Trophoblast cell (in vitro differentiated cells and primary cell): Measurements from ENCODE around the gene DZIP3.

Experiments
- DNase-seq, 2 donors: peaks; one replicate each; pipeline ENCODE4 v3.0.0-alpha.2; 2016
- H2AFZ ChIP-seq: 2 replicates; pipeline ENCODE4 v1.6.1; 2013; ENCODE audit warnings: low read length, moderate library complexity, mild to moderate bottlenecking; ENCODE audit not compliant: insufficient read depth, poor library complexity
- H2AK5ac ChIP-seq: 2 replicates; pipeline ENCODE4 v1.6.1; 2013; ENCODE audit warnings: mild to moderate bottlenecking, low read length
- H2BK120ac ChIP-seq: 2 replicates; pipeline ENCODE4 v1.6.1; 2013; ENCODE audit warnings: low read length, mild to moderate bottlenecking, moderate library complexity; ENCODE audit not compliant: insufficient read depth, poor library complexity
- H2BK12ac ChIP-seq: 2 replicates; pipeline ENCODE4 v1.6.1; 2013; ENCODE audit warnings: mild to moderate bottlenecking, low read length, moderate library complexity
- H2BK5ac ChIP-seq: 2 replicates; pipeline ENCODE4 v1.6.1; 2013; ENCODE audit warnings: low read length, low read depth, moderate library complexity, mild to moderate bottlenecking; ENCODE audit not compliant: poor library complexity
- H3K14ac ChIP-seq: 2 replicates; pipeline ENCODE4 v1.6.1; 2013; ENCODE audit warnings: mild to moderate bottlenecking, low read length
- H3K18ac ChIP-seq: 2 replicates; pipeline ENCODE4 v1.6.1; 2013; ENCODE audit warnings: mild to moderate bottlenecking, low read length
- H3K23ac ChIP-seq: 2 replicates; pipeline ENCODE4 v1.6.1; 2013; ENCODE audit warnings: low read length
- H3K27ac ChIP-seq: 2 replicates; pipeline ENCODE4 v1.5.1; 2013; ENCODE audit warnings: low read depth, mild to moderate bottlenecking, inconsistent platforms, low read length, moderate library complexity
- H3K27me3 ChIP-seq: 2 replicates; pipeline ENCODE4 v1.6.1; 2013; ENCODE audit warnings: inconsistent platforms, mild to moderate bottlenecking, low read length, moderate library complexity; ENCODE audit not compliant: insufficient read depth
- H3K36me3 ChIP-seq, 2 experiments: 1 replicate in 1 of 2; 2 replicates in 1 of 2; pipeline ENCODE4 v1.6.1; 2013; ENCODE audit warnings: low read length in 2 of 2, mild to moderate bottlenecking in 2 of 2, moderate library complexity in 1 of 2; ENCODE audit not compliant: insufficient read depth in 2 of 2, control insufficient read depth in 1 of 2
- H3K4ac ChIP-seq: 2 replicates; pipeline ENCODE4 v1.6.1; 2013; ENCODE audit warnings: low read depth, mild to moderate bottlenecking, low read length, moderate library complexity
- H3K4me1 ChIP-seq, 2 experiments: 1 replicate in 1 of 2; 2 replicates in 1 of 2; pipeline ENCODE4 v1.6.1; 2013; ENCODE audit warnings: low read length in 2 of 2, mild to moderate bottlenecking in 2 of 2, moderate library complexity in 1 of 2; ENCODE audit not compliant: insufficient read depth in 2 of 2, control insufficient read depth in 1 of 2
- H3K4me2 ChIP-seq: 2 replicates; pipeline ENCODE4 v1.6.1; 2013; ENCODE audit warnings: inconsistent platforms, mild to moderate bottlenecking, low read length, moderate library complexity
- H3K4me3 ChIP-seq: 2 replicates; pipeline ENCODE4 v1.5.1; 2013; ENCODE audit warnings: mild to moderate bottlenecking, low read depth, low read length, inconsistent platforms
- H3K79me1 ChIP-seq: one replicate; pipeline ENCODE4 v1.6.1; 2013; ENCODE audit warnings: low read length
- H3K79me2 ChIP-seq: 2 replicates; pipeline ENCODE4 v1.6.1; 2013; ENCODE audit warnings: low read length, mild to moderate bottlenecking; ENCODE audit not compliant: control insufficient read depth, insufficient read depth, poor library complexity
- H3K9ac ChIP-seq: 2 replicates; pipeline ENCODE4 v1.6.1; 2013; ENCODE audit warnings: mild to moderate bottlenecking, low read length
- H3K9me3 ChIP-seq: 2 replicates; pipeline ENCODE4 v1.6.1; 2013; ENCODE audit warnings: low read depth, mild to moderate bottlenecking, control low read depth, inconsistent platforms, low read length; ENCODE audit not compliant: insufficient read depth
- H4K12ac ChIP-seq: 2 replicates; pipeline ENCODE4 v1.6.1; 2013; ENCODE audit warnings: low read depth, mild to moderate bottlenecking, low read length, moderate library complexity
- H4K8ac ChIP-seq: 2 replicates; pipeline ENCODE4 v1.6.1; 2013; ENCODE audit warnings: low read depth, mild to moderate bottlenecking, low read length, moderate library complexity
- H4K91ac ChIP-seq: one replicate; pipeline ENCODE4 v1.6.1; 2013; ENCODE audit warnings: low read depth, mild to moderate bottlenecking, low read length, moderate library complexity
- WGBS: extraction: QIAGEN DNeasy Blood & Tissue Kit; methylation state at CpG from one replicate; pipeline ENCODE4 v1.1.7; 2013; ENCODE audit warnings: missing lambda C conversion rate; ENCODE audit not compliant: insufficient read length, insufficient coverage; ENCODE audit errors: extremely low coverage; 5-methylcytosine and 5-hydroxymethylcytosine counted together

Gene DZIP3

DNA sequence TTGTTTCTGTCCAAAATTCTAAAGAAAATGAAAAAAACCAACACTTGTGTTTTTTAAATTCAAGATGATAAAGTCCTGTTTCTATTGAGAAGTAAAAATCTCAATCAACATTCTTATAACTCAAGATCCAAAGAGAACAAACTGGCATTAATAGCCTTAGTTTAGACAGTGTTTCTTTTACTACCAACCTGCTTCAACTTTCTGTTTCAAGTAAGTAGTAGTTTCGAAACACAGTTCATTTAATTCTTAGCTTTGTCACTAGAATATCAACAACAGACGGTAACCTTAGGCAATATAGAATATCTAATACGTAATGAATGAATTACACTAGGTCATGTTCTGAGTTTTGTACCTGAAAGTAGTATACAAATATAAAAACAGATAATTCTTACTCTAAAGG, 24.0 kb upstream of the DZIP3 start:
- no peaks in the 10 kb centered on the region for H3K4me1 ChIP-seq
- no CpG with 5 or more reads among the region's 3 CpGs for WGBS

DNA sequence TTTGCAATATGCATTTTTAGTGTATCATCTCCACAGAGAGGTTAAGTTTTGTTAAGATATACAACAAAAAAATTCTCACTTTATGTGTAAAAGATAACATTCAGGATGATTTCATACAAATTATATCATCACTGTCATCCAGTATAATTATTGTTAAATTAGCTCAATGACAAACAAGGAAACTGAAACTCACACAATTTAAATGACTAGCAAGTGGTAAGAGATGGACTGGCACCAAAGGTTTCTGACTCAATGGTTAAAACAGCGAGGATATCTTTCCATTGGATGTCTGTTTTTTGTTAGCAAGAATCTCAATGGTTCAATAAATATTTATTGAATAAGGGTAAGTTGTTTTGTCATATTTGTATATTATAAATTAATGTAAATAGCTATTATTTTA, 22.9 kb upstream of the DZIP3 start:
- Histone ChIP-seq H2BK12ac (no peak overlapping the region), H3K14ac (no peak overlapping the region), H3K27me3 (no peaks in the 10 kb centered on the region), H3K4me3 (no peak overlapping the region), H3K4me2 (no peak overlapping the region), H4K8ac (no peak overlapping the region), H3K4me1 (no peaks in the 10 kb centered on the region), H2AK5ac (no peak overlapping the region), H2BK5ac (no peak overlapping the region), H3K79me2 (no peaks in the 10 kb centered on the region), H3K9me3 (no peaks in the 10 kb centered on the region), H3K18ac (no peak overlapping the region), H3K4ac (no peak overlapping the region), H3K23ac (no peak overlapping the region), H2AFZ (no peak overlapping the region), H4K12ac (no peak overlapping the region), H3K79me1 (no peaks in the 10 kb centered on the region), H3K36me3 (peaks cover 0 to 2% of the 10 kb centered on the region in 2 experiments), H4K91ac (no peak overlapping the region), H2BK120ac (no peak overlapping the region), H3K27ac (no peak overlapping the region), H3K9ac (no peak overlapping the region)
- no CpG with 5 or more reads among the region's 1 CpG for WGBS
- DNase-seq: no peak

More for the DNA sequence above, 24.0 kb upstream of the DZIP3 start:
- no peaks in the 10 kb centered on the region for H3K79me2 ChIP-seq
- H3K23ac ChIP-seq: no peak overlapping the region
- no peak overlapping the region for H3K18ac ChIP-seq
- H3K4ac ChIP-seq: no peak overlapping the region
- H3K27ac ChIP-seq: no peak overlapping the region
- H4K91ac ChIP-seq: no peak overlapping the region
- H4K12ac ChIP-seq: no peak overlapping the region
- no peak for DNase-seq
- H3K27me3 ChIP-seq: no peaks in the 10 kb centered on the region
- H2BK120ac ChIP-seq: no peak overlapping the region
- no peak overlapping the region for H3K14ac ChIP-seq
- no peaks in the 10 kb centered on the region for H3K9me3 ChIP-seq
- no peak overlapping the region for H3K4me2 ChIP-seq
- H3K9ac ChIP-seq: no peak overlapping the region
- no peaks in the 10 kb centered on the region for H3K79me1 ChIP-seq
- H4K8ac ChIP-seq: no peak overlapping the region
- no peak overlapping the region for H2AK5ac ChIP-seq
- peaks cover 3 to 6% of the 10 kb centered on the region in 2 experiments for H3K36me3 ChIP-seq
- H2BK12ac ChIP-seq: no peak overlapping the region
- H2BK5ac ChIP-seq: no peak overlapping the region
- no peak overlapping the region for H2AFZ ChIP-seq
- H3K4me3 ChIP-seq: no peak overlapping the region

DNA sequence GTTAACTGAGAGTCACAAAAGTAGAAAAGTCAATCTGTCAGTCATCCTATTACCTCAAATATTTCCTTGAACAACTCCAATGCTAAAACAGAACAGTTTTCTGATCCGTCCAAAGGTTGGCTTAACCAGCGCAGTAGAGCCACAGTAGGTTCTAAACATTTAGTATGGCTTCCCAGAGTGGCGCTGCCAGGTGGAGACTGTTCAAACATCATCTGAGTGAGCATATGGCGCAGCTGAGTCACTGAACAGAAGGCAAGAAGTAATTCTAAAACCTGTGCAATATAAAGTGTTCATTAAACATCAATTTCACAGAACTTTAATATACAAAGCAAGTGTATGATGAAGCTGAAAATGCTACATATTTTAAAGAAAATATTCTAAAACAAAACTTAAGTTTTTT, 20.2 kb upstream of the DZIP3 start:
- no CpG with 5 or more reads among the region's 4 CpGs for WGBS
- H2BK12ac ChIP-seq: no peak overlapping the region
- H3K4me3 ChIP-seq: no peak overlapping the region
- no peak overlapping the region for H3K27ac ChIP-seq
- H3K14ac ChIP-seq: no peak overlapping the region
- H2BK120ac ChIP-seq: no peak overlapping the region
- no peak overlapping the region for H2BK5ac ChIP-seq
- no peak overlapping the region for H4K12ac ChIP-seq
- H3K9me3 ChIP-seq: no peaks in the 10 kb centered on the region
- no peak overlapping the region for H2AFZ ChIP-seq
- H4K91ac ChIP-seq: no peak overlapping the region
- no peaks in the 10 kb centered on the region for H3K79me2 ChIP-seq
- H3K9ac ChIP-seq: no peak overlapping the region
- no peak for DNase-seq
- H3K4me2 ChIP-seq: no peak overlapping the region
- H3K4ac ChIP-seq: no peak overlapping the region
- H3K18ac ChIP-seq: no peak overlapping the region
- no peaks in the 10 kb centered on the region for H3K79me1 ChIP-seq
- H4K8ac ChIP-seq: no peak overlapping the region
- no peak overlapping the region for H3K23ac ChIP-seq
- H3K4me1 ChIP-seq: no peaks in the 10 kb centered on the region
- H3K36me3 ChIP-seq: peaks cover 0 to 2% of the 10 kb centered on the region in 2 experiments
- no peaks in the 10 kb centered on the region for H3K27me3 ChIP-seq
- H2AK5ac ChIP-seq: no peak overlapping the region

DNA sequence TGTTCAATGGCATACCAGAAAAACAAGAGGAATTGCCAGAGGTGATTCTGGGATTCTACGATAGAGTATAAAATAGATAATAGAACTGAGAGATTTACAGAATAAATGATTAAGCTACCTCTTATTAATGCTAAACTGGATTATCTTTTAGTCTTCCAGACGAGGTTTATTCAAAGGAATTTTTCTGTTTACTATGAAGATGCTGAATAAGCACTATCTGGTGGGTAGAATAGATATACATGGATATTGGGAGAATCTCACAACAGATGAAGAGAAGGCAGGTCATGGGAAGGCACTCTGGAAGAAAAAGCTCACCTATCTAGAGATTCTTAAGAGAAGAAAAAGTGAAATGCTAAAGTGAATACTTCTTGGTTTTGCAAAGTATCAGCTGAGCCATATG, 11.5 kb upstream of the DZIP3 start:
- no CpG with 5 or more reads among the region's 2 CpGs for WGBS
- peaks cover 6 to 8% of the 10 kb centered on the region in 2 experiments for H3K36me3 ChIP-seq
- H3K4me1 ChIP-seq: no peaks in the 10 kb centered on the region
- no peak overlapping the region for H4K91ac ChIP-seq
- no peak overlapping the region for H3K9ac ChIP-seq
- no peaks in the 10 kb centered on the region for H3K79me2 ChIP-seq
- H3K79me1 ChIP-seq: no peaks in the 10 kb centered on the region
- H2BK12ac ChIP-seq: no peak overlapping the region
- no peaks in the 10 kb centered on the region for H3K9me3 ChIP-seq
- H3K23ac ChIP-seq: no peak overlapping the region
- H2AFZ ChIP-seq: no peak overlapping the region
- H3K27me3 ChIP-seq: no peaks in the 10 kb centered on the region
- H3K4me3 ChIP-seq: no peak overlapping the region
- no peak overlapping the region for H3K4ac ChIP-seq
- H3K14ac ChIP-seq: no peak overlapping the region
- H3K4me2 ChIP-seq: no peak overlapping the region
- no peak overlapping the region for H2BK120ac ChIP-seq
- H3K27ac ChIP-seq: no peak overlapping the region
- no peak overlapping the region for H3K18ac ChIP-seq
- no peak overlapping the region for H2AK5ac ChIP-seq
- no peak for DNase-seq
- no peak overlapping the region for H4K12ac ChIP-seq
- H4K8ac ChIP-seq: no peak overlapping the region
- H2BK5ac ChIP-seq: no peak overlapping the region
